ENCODE data around the gene NFIB.

DNA sequence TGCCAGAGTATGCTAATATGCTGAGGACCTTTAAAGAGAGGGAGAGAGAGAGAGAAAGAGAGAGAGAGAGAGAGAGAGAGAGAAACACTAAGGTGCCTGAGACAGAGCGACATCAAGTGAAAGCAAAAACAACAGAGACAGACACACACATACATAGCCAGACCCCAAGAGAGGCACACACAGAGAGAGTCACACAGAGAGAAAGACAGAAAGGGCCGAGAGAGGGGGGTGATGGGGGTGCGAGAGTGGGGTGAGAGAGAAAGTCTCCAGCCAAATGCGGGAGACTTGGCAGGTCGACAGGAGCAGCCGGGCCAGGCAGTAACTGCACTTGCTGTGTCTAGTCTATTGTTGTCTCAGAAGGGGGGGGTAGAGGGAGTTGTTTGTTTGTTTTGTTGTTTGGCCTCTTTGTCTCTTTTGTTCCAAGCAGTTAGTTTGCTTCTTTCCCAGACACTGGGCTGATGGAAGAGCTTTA is 30.1 kb upstream of the NFIB start:
- TF ChIP-seq, protein P1, sequence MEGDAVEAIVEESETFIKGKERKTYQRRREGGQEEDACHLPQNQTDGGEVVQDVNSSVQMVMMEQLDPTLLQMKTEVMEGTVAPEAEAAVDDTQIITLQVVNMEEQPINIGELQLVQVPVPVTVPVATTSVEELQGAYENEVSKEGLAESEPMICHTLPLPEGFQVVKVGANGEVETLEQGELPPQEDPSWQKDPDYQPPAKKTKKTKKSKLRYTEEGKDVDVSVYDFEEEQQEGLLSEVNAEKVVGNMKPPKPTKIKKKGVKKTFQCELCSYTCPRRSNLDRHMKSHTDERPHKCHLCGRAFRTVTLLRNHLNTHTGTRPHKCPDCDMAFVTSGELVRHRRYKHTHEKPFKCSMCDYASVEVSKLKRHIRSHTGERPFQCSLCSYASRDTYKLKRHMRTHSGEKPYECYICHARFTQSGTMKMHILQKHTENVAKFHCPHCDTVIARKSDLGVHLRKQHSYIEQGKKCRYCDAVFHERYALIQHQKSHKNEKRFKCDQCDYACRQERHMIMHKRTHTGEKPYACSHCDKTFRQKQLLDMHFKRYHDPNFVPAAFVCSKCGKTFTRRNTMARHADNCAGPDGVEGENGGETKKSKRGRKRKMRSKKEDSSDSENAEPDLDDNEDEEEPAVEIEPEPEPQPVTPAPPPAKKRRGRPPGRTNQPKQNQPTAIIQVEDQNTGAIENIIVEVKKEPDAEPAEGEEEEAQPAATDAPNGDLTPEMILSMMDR (IDR thresholded peaks at IDR 0.05; ENCODE audit: control extremely low read depth in 1 of 3, insufficient read depth in 1 of 3, low read depth in 1 of 3, low read length in 3 of 3) = no peak
- no peak for TF ChIP-seq JUND (IDR thresholded peaks at IDR 0.05; ENCODE audit: low read length)
